GM18526 (cell line): ENCODE results near the gene RUNX3.

Experiments used
- POLR2A ChIP-seq: IDR thresholded peaks from 3 replicates; pipeline ENCODE4 v1.6.1; 2011; ENCODE audit not compliant: insufficient read length; ENCODE audit errors: extremely low read depth

Gene RUNX3

GRCh38 chr1:24940231-24940630 lies 10.2 kb upstream of the RUNX3 start:
- TF ChIP-seq POLR2A, result no peak

DNA sequence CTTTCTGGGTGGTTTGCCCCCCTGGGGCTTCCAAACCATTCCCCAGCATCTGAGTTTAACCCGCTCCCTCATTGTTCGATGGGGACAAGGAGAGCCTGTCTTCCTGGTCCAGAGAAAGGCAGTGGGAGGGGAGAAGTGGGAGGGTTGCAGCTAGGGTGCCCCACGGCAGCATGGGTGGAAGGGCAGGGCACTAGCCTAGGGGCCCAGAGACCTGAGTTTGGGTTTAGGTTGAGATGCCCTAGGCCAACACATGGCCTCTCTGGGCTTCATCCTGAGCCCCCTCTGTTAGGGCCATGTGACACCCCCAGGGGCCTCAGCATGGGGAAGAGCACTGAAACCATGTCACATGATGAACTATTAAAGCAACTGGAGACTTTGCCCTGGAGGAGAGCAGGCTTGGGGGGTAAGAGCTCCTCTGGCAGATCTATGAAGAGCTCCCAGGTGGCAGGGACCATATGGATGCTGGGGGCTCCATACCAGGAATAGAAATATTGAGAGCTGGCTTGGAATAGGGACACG lies 9.7 kb upstream of the RUNX3 start:
- no peak for TF ChIP-seq POLR2A

DNA sequence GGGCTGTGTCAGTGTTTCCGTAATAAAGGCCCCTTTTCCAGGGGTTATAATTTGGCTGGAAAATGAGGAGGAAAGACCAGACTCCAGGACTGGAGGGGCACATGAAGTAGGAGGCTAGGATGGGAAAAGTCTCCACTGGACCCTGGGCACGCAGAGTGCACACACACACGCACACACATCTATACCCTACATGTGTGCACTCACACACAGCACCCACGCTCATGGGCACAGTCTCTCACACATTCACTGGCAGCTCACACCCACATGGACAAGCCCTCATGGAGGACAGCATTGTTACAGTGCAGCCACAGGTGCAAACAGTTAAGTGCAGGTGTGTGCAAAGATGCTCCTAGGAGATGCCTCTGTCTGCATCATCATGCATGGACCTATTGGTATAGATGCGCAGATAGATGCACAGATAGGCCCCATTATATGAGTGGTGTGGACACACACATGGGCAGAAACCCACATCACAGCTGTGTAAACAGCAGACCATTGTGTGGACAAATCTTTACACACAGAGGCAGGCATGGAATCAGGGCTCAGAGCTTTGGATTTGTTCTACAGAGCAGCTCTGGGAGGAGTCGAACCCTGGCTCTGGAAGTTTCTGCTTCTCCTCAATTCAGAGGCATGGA lies 9.1 kb upstream of the RUNX3 start:
- no peak for TF ChIP-seq POLR2A

DNA sequence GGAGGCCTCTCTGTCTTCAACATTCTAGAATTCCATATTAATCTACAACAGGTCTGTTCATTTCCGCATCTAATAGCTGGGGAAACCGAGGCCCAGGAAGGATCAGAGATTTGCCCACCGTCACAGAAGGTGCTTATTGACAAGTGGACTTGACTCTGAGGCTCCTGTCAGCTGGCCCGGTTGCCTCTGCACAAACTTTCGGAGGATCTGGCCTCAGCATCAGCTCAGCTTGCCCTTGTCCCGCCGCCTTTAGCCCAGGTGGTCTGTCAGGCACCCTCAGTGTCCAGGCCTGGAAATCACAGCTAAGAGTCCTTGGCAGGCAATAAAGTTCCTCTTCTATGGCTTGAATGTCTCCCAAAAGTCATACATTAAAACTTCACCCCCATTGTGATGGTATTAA lies 8.2 kb upstream of the RUNX3 start:
- TF ChIP-seq POLR2A, result no peak

DNA sequence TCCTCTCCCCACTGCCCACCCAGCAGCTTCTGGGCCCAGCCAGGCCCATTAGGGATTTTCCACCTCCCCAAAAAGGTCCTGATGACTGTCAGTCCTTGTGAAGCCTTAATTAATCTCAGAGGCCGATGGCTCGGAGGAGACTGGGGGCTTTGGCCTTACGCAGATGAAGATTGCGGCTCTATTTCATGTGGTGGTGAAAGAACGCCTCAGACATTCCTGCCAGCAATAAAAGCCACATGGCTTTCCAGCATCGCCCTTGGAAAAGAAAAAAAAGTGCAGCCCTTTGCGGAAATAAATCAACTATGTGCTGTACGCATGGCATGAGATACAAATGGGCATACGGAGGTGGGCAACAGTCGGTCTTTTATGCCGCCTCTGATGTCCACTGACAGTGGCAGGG lies 6.6 kb upstream of the RUNX3 start:
- TF ChIP-seq POLR2A, result no peak

DNA sequence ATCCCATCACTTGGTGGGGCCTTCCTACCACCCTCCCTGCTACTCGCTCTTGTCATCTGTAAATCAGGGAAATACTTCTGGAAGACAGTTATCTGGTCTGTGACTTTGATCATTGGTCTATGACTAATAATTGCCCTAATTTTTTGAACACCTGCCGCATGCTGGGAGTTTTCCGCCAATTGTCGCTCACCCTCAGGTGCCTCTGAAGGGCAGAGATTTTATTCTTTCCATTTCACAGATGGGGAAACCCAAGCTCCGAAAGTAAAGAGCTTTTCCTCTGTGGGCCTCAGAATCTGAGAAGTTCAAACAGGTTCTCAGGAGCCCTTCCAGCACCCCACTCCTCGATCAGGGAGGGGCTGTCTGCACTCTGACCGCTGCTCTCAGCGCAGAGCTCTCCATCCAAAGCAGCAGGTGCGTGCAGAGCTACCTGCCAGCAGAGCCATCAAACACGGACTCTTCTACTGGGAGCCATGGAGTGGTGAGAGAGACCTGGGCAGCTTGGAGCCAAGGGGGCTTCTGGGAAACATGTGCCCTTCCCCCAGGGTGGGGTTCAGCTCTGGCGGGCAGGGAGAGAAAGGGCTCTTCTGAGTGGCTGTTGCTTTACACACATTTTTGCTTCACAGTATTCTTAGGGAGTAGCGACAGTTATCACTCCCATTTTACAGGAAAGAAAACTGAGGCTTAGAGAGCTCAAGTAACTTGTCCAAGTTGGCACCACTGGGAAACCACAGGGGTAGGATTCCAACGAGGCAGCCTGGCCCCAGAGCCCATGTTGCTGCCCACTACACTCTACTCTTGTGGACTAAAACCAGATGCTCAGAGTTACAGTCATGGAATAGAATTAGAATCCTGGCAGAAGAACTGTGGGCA lies 5.8 kb upstream of the RUNX3 start:
- TF ChIP-seq POLR2A, result no peak

- no peak for TF ChIP-seq POLR2A
Observed at GRCh38 chr1:24935196-24935526, 5.1 kb upstream of the RUNX3 start.

- no peak for TF ChIP-seq POLR2A
Observed at GRCh38 chr1:24934310-24935195, 4.5 kb upstream of the RUNX3 start.

GRCh38 chr1:24933468-24933867 lies 3.4 kb upstream of the RUNX3 start:
- TF ChIP-seq POLR2A, result no peak

DNA sequence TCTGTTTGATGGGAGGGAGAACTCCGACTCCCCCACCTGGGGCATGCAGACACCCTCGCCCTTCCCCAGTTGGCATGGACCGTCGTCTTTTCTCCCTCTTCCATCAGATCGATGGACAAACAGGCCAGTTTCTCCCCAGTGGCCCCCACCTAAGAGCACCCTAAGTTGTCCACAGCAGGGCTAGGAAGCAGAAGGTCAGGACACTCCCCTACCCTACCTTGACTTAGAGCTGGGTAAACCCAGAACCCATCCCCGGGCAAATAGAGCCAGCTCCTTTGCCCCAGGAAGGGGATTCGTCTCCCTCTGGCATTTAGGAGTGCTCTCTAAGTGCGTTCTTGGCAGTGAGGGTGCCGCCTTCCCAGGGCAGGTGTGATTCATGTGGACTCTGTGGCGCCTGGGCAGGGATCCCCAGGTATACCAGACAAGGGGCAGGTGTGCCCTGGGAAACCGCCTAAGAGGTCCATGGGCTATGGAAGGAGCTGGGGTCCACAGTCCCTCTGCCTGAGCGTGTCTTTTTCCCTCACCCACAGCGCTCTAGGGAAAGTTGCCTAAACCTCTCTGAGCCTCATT lies 2.7 kb upstream of the RUNX3 start:
- TF ChIP-seq POLR2A, result no peak

DNA sequence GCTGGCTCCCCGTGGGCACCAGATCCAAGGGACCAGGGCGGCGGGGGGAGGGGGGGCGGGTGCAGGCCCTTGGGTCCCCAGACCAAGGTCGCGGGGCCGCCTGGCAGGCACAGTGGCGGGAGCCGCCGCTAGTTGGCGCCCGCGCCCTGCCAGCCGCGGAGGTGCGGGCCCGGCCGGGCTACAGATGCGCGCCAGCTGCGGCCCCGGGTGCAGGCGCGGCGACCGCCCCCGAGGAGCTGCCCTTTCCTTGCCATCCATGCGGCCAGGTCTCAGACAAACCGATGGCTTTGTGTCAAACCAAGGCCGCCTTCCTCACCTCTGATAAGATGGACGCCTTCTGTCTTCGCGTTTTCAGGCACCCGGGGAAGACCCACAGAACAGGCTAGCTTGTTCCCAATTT lies 2.2 kb upstream of the RUNX3 start:
- TF ChIP-seq POLR2A, result peak; percentile 17

DNA sequence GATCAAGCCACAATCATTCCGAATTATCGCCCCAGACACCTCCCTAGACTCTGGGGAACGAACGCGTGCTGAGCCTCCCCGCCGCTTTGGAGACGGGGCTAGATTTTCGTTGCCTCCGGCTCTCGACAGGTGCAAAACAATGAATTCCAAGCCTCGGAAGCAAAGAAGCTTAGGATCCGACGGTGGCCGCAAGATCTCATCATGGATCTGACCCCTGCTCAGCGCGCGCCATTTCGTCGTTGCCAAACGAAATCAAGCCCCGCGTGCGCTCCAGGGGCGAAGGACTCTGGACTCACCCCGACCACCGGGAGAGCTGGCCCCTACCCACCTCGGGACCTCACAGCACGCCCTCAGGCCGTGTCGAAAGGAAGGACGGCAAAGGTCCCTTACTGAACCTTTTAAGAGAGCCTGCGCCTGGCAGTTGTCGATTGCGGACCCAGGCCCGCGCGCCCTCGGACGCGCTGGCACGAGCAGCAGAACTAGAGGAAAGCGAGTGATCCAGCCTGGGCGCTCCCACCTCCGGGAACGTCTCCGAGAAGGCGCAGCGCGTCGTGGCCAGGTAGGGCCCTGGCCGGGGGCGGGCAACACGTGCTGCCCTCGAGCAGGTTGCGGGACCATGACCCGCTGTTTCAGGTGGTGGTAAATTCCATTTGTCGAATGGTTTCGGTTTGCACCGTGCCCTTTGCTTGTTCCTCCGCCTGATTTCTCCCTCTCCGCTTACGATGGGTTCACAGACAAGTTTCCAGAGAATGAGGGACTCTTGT lies 1.6 kb upstream of the RUNX3 start:
- no peak for TF ChIP-seq POLR2A

DNA sequence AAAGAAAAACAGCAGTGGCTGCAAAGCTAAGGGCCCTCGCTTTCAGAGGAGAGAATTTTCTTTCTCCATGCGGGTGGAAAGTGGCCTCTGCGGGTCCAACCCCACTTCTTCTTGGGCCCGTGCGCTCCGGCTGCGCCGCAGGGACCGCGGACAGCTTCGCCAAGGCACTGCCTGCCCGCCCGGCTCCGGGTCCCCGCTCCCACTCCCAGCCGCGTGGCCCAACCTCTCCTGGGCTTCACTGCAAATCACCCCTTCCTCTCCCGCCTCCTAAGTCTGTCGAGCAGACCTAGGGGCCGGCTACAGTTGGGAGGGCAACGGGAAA lies 1.0 kb upstream of the RUNX3 start:
- no peak for TF ChIP-seq POLR2A

- peak; percentile 90 for TF ChIP-seq POLR2A
Observed at GRCh38 chr1:24929398-24930259, 447 bp downstream of the RUNX3 start.
